ENCODE measurements around the gene PELI2. TPM values are rescaled to one million over a fixed set of nuclear protein-coding genes. Genes with fewer than 3 reads are reported as not detected.
A peak's percentile ranks its signal among the peaks of the same experiment; 100 is the strongest.

The PELI2 gene
- total and polyA plus RNA-seq, 2 experiments from 2014 or later = 8.0 to 24.5 TPM

- H4K20me1 ChIP-seq (replicated peaks; ENCODE audit: insufficient read depth) = 0 out of 2 replicates have a peak, but pooled peaks cover 7% of the 10 kb centered on the region
- H3K4me1 Mint-ChIP-seq = no peaks in the 10 kb centered on the region
- no peak overlapping the region for H2AFZ ChIP-seq
- H3K27ac ChIP-seq (ENCODE audit: low read depth) = no peak overlapping the region
- no peak overlapping the region for H3K4me2 ChIP-seq
- H3K79me2 ChIP-seq (replicated peaks; ENCODE audit: insufficient read depth) = peaks cover 30% of the 10 kb centered on the region
- no peak overlapping the region for H3K27ac Mint-ChIP-seq
- H3K27me3 ChIP-seq (ENCODE audit: insufficient read depth) = no peaks in the 10 kb centered on the region
- no peaks in the 10 kb centered on the region for H3K9me3 Mint-ChIP-seq
- ATAC-seq = peak; percentile 41; the same call in 1 of the 3 replicates
- H3K4me3 ChIP-seq = no peak overlapping the region
- H3F3A ChIP-seq (replicated peaks; ENCODE audit: low read depth) = no peaks in the 10 kb centered on the region
- peaks cover 9% of the 10 kb centered on the region; the same call in 1 of the 2 replicates for H3K4me1 ChIP-seq (ENCODE audit: insufficient read depth)
- no peaks in the 10 kb centered on the region for H3K36me3 Mint-ChIP-seq (ENCODE audit: low read depth)
- H3K27me3 Mint-ChIP-seq (ENCODE audit: insufficient read depth, low read depth, poor library complexity) = no peaks in the 10 kb centered on the region
- peaks cover 4% of the 10 kb centered on the region; the same call in 1 of the 2 replicates for H3K9me2 ChIP-seq (ENCODE audit: insufficient read depth)
- TF ChIP-seq CTCF (conservative IDR thresholded peaks at IDR 0.05; ENCODE audit: low read depth in 2 of 2) = no peak
- no peak for TF ChIP-seq ZNF114 (CRISPR knock-in tag; IDR thresholded peaks at IDR 0.05)
- TF ChIP-seq, protein P1, sequence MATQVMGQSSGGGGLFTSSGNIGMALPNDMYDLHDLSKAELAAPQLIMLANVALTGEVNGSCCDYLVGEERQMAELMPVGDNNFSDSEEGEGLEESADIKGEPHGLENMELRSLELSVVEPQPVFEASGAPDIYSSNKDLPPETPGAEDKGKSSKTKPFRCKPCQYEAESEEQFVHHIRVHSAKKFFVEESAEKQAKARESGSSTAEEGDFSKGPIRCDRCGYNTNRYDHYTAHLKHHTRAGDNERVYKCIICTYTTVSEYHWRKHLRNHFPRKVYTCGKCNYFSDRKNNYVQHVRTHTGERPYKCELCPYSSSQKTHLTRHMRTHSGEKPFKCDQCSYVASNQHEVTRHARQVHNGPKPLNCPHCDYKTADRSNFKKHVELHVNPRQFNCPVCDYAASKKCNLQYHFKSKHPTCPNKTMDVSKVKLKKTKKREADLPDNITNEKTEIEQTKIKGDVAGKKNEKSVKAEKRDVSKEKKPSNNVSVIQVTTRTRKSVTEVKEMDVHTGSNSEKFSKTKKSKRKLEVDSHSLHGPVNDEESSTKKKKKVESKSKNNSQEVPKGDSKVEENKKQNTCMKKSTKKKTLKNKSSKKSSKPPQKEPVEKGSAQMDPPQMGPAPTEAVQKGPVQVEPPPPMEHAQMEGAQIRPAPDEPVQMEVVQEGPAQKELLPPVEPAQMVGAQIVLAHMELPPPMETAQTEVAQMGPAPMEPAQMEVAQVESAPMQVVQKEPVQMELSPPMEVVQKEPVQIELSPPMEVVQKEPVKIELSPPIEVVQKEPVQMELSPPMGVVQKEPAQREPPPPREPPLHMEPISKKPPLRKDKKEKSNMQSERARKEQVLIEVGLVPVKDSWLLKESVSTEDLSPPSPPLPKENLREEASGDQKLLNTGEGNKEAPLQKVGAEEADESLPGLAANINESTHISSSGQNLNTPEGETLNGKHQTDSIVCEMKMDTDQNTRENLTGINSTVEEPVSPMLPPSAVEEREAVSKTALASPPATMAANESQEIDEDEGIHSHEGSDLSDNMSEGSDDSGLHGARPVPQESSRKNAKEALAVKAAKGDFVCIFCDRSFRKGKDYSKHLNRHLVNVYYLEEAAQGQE (IDR thresholded peaks at IDR 0.05; ENCODE audit: unreplicated experiment) = no peak
- no peak for TF ChIP-seq STAT1 (IDR thresholded peaks at IDR 0.05; ENCODE audit: unreplicated experiment)
- no peak for TF ChIP-seq POLR2AphosphoS5 (IDR thresholded peaks at IDR 0.05; ENCODE audit: low read depth)
- TF ChIP-seq, protein P2, sequence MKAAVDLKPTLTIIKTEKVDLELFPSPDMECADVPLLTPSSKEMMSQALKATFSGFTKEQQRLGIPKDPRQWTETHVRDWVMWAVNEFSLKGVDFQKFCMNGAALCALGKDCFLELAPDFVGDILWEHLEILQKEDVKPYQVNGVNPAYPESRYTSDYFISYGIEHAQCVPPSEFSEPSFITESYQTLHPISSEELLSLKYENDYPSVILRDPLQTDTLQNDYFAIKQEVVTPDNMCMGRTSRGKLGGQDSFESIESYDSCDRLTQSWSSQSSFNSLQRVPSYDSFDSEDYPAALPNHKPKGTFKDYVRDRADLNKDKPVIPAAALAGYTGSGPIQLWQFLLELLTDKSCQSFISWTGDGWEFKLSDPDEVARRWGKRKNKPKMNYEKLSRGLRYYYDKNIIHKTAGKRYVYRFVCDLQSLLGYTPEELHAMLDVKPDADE (IDR thresholded peaks at IDR 0.05) = no peak
- DNase-seq (ENCODE audit: low spot score) = no peak
- H3K36me3 ChIP-seq (ENCODE audit: insufficient read depth) = no peaks in the 10 kb centered on the region
- H3K4me3 Mint-ChIP-seq = no peak overlapping the region
These were observed 84.0 kb downstream of the PELI2 start for GRCh38 chr14:56202256-56202655.

DNA sequence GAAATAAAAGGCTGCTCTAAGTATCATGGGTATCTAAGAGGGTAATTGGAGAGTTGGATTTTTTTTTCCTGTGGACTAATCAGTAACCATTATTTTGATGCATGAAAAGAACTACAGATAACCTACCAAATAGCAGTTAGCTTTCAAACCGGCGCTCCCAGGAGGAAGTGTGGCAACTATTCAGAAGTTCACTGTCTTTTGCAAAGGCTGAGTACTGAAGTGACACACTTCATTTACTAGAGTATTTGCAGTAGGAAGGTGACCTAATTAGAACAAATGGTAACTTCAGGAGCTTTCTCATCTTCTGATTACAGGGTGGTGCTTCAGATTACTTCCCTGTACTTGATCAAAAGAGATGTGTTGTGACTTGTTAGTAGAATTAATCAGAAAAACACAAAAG is 87.7 kb downstream of the PELI2 start:
- no peaks in the 10 kb centered on the region for H3K36me3 ChIP-seq (ENCODE audit: insufficient read depth)
- no peak for ATAC-seq
- no peak overlapping the region for H3K4me3 ChIP-seq
- DNase-seq (ENCODE audit: low spot score) = no peak
- no peak overlapping the region for H3K4me2 ChIP-seq
- H3K4me1 ChIP-seq (ENCODE audit: insufficient read depth) = peaks cover 9% of the 10 kb centered on the region; the same call in 1 of the 2 replicates
- H3F3A ChIP-seq (replicated peaks; ENCODE audit: low read depth) = no peaks in the 10 kb centered on the region
- H4K20me1 ChIP-seq (replicated peaks; ENCODE audit: insufficient read depth) = 0 out of 2 replicates have a peak, but pooled peaks cover 10% of the 10 kb centered on the region
- Mint-ChIP-seq H3K4me3 (no peak overlapping the region), H3K4me1 (peaks cover 12% of the 10 kb centered on the region), H3K36me3 (ENCODE audit: low read depth) (no peaks in the 10 kb centered on the region), H3K27ac (no peak overlapping the region), H3K27me3 (ENCODE audit: insufficient read depth, low read depth, poor library complexity) (no peaks in the 10 kb centered on the region), H3K9me3 (no peaks in the 10 kb centered on the region)
- H3K9me2 ChIP-seq (ENCODE audit: insufficient read depth) = no peaks in the 10 kb centered on the region; the same call in 1 of the 2 replicates
- H3K27me3 ChIP-seq (ENCODE audit: insufficient read depth) = no peaks in the 10 kb centered on the region
- no peak overlapping the region for H3K27ac ChIP-seq (ENCODE audit: low read depth)
- peaks cover 17% of the 10 kb centered on the region; the same call in 1 of the 2 replicates for H3K79me2 ChIP-seq (replicated peaks; ENCODE audit: insufficient read depth)
- no peak overlapping the region for H2AFZ ChIP-seq
- TF ChIP-seq STAT1 (IDR thresholded peaks at IDR 0.05; ENCODE audit: unreplicated experiment) = no peak
- TF ChIP-seq ZNF462 (CRISPR knock-in tag; IDR thresholded peaks at IDR 0.05) = no peak
- no peak for TF ChIP-seq EZH2 (IDR thresholded peaks at IDR 0.05; ENCODE audit: low read depth, unreplicated experiment)
- TF ChIP-seq JUNB (IDR thresholded peaks at IDR 0.05; ENCODE audit: unreplicated experiment) = no peak

Data from GM23338 (cell line).